Amniotic stem cell (primary cell): ENCODE measurements around the gene CLTCL1.
"Not testable (repeated sequence)": the region's sequence is repeated elsewhere in the genome, so short reads cannot be mapped to it uniquely, and the experiment has no call there.

Experiments
- DNase-seq: peaks from one replicate; lab custom pipeline; 2025; lab: John Stamatoyannopoulos, UW

CLTCL1 gene

GRCh38 chr22:19216579-19216978 lies 74.9 kb downstream of the CLTCL1 start:
- no peak for DNase-seq

GRCh38 chr22:19215360-19215759 lies 76.2 kb downstream of the CLTCL1 start:
- DNase-seq = no peak

- DNase-seq = no peak
These were observed 77.4 kb downstream of the CLTCL1 start for GRCh38 chr22:19214078-19214473.

- no peak for DNase-seq
These were observed 78.0 kb downstream of the CLTCL1 start for GRCh38 chr22:19213442-19214077.

- no peak for DNase-seq
These were observed 78.5 kb downstream of the CLTCL1 start for GRCh38 chr22:19213001-19213400.

- DNase-seq = no peak
These were observed 79.1 kb downstream of the CLTCL1 start for GRCh38 chr22:19212302-19212870.

GRCh38 chr22:19210188-19210587 lies 81.3 kb downstream of the CLTCL1 start:
- no peak for DNase-seq

- no peak for DNase-seq
These were observed 83.2 kb downstream of the CLTCL1 start for GRCh38 chr22:19208287-19208847.

- no peak for DNase-seq
These were observed 83.6 kb downstream of the CLTCL1 start for GRCh38 chr22:19207884-19208283.

- DNase-seq = no peak
These were observed 84.1 kb downstream of the CLTCL1 start for GRCh38 chr22:19207401-19207808.

- DNase-seq = no peak
These were observed 85.2 kb downstream of the CLTCL1 start for GRCh38 chr22:19206287-19206686.

- no peak for DNase-seq
These were observed 86.9 kb downstream of the CLTCL1 start for GRCh38 chr22:19204640-19205039.

- DNase-seq = no peak
These were observed 87.7 kb downstream of the CLTCL1 start for GRCh38 chr22:19203834-19204233.

GRCh38 chr22:19202799-19203186 lies 88.7 kb downstream of the CLTCL1 start:
- not testable (repeated sequence) for DNase-seq

GRCh38 chr22:19201869-19202798 lies 89.4 kb downstream of the CLTCL1 start:
- no peak for DNase-seq

GRCh38 chr22:19201130-19201868 lies 90.2 kb downstream of the CLTCL1 start:
- no peak for DNase-seq

GRCh38 chr22:19199479-19199878 lies 92.0 kb downstream of the CLTCL1 start:
- DNase-seq = no peak

GRCh38 chr22:19197997-19198865 lies 93.3 kb downstream of the CLTCL1 start:
- no peak for DNase-seq

- no peak for DNase-seq
These were observed 94.5 kb downstream of the CLTCL1 start for GRCh38 chr22:19196841-19197612.
